ENCODE results near the gene DESI1. TPM values are rescaled to one million over a fixed set of nuclear protein-coding genes. Genes with fewer than 3 reads are reported as not detected.

Gene DESI1
- total and polyA plus RNA-seq, 4 donors, result 6.4 to 21.5 (median 16.5) TPM

- Histone ChIP-seq H3K4me1 (ENCODE audit: control insufficient read depth in 1 of 2, insufficient read depth in 2 of 2, low read length in 2 of 2) (no peaks in the 10 kb centered on the region), H3K27me3 (ENCODE audit: control insufficient read depth in 1 of 2, insufficient read depth in 2 of 2, low read length in 1 of 2) (no peaks in the 10 kb centered on the region), H3K4me3 (ENCODE audit: low read length in 2 of 2) (no peak overlapping the region), H3K36me3 (ENCODE audit: control insufficient read depth in 1 of 2, insufficient read depth in 2 of 2, low read length in 1 of 2) (peaks cover 23 to 24% of the 10 kb centered on the region in 2 donors), H3K9me3 (ENCODE audit: control insufficient read depth, low read length) (no peaks in the 10 kb centered on the region), H3K27ac (ENCODE audit: low read depth in 1 of 2, low read length in 2 of 2) (no peak overlapping the region)
- DNase-seq, result no peak
- intact Hi-C loops (cut with DNase I), result no loop called here
- ATAC-seq (ENCODE audit: low FRiP score), result no peak
- 84 to 88% methylated on average over 1 of the region's 1 CpG for WGBS, 2 donors
These were observed 39.1 kb upstream of the DESI1 start for GRCh38 chr22:41659941-41660340.

- DNase-seq (no peak), ATAC-seq (ENCODE audit: low FRiP score) (no peak)
- Histone ChIP-seq H3K9me3 (ENCODE audit: control insufficient read depth, low read length) (no peaks in the 10 kb centered on the region), H3K27me3 (ENCODE audit: control insufficient read depth in 1 of 2, insufficient read depth in 2 of 2, low read length in 1 of 2) (no peaks in the 10 kb centered on the region), H3K27ac (ENCODE audit: low read depth in 1 of 2, low read length in 2 of 2) (no peak overlapping the region), H3K4me1 (ENCODE audit: control insufficient read depth in 1 of 2, insufficient read depth in 2 of 2, low read length in 2 of 2) (no peaks in the 10 kb centered on the region), H3K36me3 (ENCODE audit: control insufficient read depth in 1 of 2, insufficient read depth in 2 of 2, low read length in 1 of 2) (peaks cover 23 to 26% of the 10 kb centered on the region in 2 donors), H3K4me3 (ENCODE audit: low read length in 2 of 2) (no peak overlapping the region)
- intact Hi-C loops (cut with DNase I), result no loop called here
- 92 to 94% methylated on average over 17 of the region's 17 CpGs for WGBS, 2 donors
These were observed 38.0 kb upstream of the DESI1 start for GRCh38 chr22:41658869-41659268.

DNA sequence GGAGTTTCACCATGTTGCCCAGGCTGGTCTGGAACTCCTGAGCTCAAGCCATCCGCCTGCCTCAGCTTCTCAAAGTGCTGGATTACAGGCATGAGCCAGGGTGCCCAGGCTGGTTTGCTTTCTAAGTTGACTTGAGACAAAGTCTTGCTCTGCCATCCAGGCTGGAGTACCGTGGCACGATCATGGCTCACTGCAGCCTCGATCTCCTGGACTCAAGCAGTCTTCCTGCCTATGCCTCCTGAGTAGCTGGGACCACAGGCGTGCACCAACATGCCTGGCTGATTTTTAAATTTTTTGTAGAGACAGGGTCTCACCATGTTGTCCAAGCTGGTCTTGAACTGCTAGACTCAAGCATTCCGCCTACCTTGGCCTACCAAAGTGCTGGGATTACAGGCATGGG is 36.9 kb upstream of the DESI1 start:
- no peaks in the 10 kb centered on the region for H3K9me3 ChIP-seq (ENCODE audit: control insufficient read depth, low read length)
- 96 to 97% methylated on average over 6 of the region's 6 CpGs for WGBS, 2 donors
- H3K36me3 ChIP-seq (ENCODE audit: control insufficient read depth in 1 of 2, insufficient read depth in 2 of 2, low read length in 1 of 2), result peaks cover 26 to 27% of the 10 kb centered on the region in 2 donors
- no peak overlapping the region for H3K4me3 ChIP-seq (ENCODE audit: low read length in 2 of 2)
- no peak for ATAC-seq (ENCODE audit: low FRiP score)
- no peaks in the 10 kb centered on the region for H3K27me3 ChIP-seq (ENCODE audit: control insufficient read depth in 1 of 2, insufficient read depth in 2 of 2, low read length in 1 of 2)
- H3K4me1 ChIP-seq (ENCODE audit: control insufficient read depth in 1 of 2, insufficient read depth in 2 of 2, low read length in 2 of 2), result no peaks in the 10 kb centered on the region
- DNase-seq, result peak in 1 of 2 donors; percentile 63
- intact Hi-C loops (cut with DNase I), result no loop called here
- H3K27ac ChIP-seq (ENCODE audit: low read depth in 1 of 2, low read length in 2 of 2), result no peak overlapping the region

DNA sequence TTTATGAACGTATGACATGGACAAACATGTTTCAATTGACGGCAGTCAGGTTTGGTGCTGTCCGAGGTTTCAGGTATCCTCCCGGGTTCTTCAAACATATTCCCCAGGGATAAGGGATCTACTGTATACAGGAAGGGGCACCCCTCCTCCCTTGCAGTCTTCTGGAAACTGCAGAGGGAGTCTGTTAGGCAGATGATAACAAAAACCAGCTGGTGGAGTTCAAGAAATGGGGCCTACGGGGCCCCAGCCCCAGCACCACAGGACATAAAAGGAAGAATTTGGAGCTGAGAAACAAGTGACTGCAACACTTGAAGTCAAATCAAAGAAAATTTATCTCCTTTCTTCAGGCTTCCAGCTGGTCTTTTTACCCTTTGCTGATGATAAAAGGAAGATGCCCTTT is 35.7 kb upstream of the DESI1 start:
- no peaks in the 10 kb centered on the region for H3K4me1 ChIP-seq (ENCODE audit: control insufficient read depth in 1 of 2, insufficient read depth in 2 of 2, low read length in 2 of 2)
- no peak overlapping the region for H3K27ac ChIP-seq (ENCODE audit: low read depth in 1 of 2, low read length in 2 of 2)
- intact Hi-C loops (cut with DNase I), result no loop called here
- H3K4me3 ChIP-seq (ENCODE audit: low read length in 2 of 2), result no peak overlapping the region
- no peaks in the 10 kb centered on the region for H3K9me3 ChIP-seq (ENCODE audit: control insufficient read depth, low read length)
- no peaks in the 10 kb centered on the region for H3K27me3 ChIP-seq (ENCODE audit: control insufficient read depth in 1 of 2, insufficient read depth in 2 of 2, low read length in 1 of 2)
- ATAC-seq (ENCODE audit: low FRiP score), result no peak
- DNase-seq, result no peak
- WGBS, 2 donors, result 64 to 67% methylated on average over 5 of the region's 5 CpGs
- peaks cover 27 to 29% of the 10 kb centered on the region in 2 donors for H3K36me3 ChIP-seq (ENCODE audit: control insufficient read depth in 1 of 2, insufficient read depth in 2 of 2, low read length in 1 of 2)

GRCh38 chr22:41654322-41654721 is 33.5 kb upstream of the DESI1 start:
- intact Hi-C loops (cut with DNase I), result no loop called here
- Histone ChIP-seq H3K9me3 (ENCODE audit: control insufficient read depth, low read length) (no peaks in the 10 kb centered on the region), H3K27ac (ENCODE audit: low read depth in 1 of 2, low read length in 2 of 2) (no peak overlapping the region), H3K36me3 (ENCODE audit: control insufficient read depth in 1 of 2, insufficient read depth in 2 of 2, low read length in 1 of 2) (peaks cover 16 to 31% of the 10 kb centered on the region in 2 donors), H3K4me3 (ENCODE audit: low read length in 2 of 2) (no peak overlapping the region), H3K27me3 (ENCODE audit: control insufficient read depth in 1 of 2, insufficient read depth in 2 of 2, low read length in 1 of 2) (no peaks in the 10 kb centered on the region), H3K4me1 (ENCODE audit: control insufficient read depth in 1 of 2, insufficient read depth in 2 of 2, low read length in 2 of 2) (no peaks in the 10 kb centered on the region)
- DNase-seq (no peak), ATAC-seq (ENCODE audit: low FRiP score) (no peak)
- WGBS, 2 donors, result 86 to 90% methylated on average over 3 of the region's 3 CpGs

DNA sequence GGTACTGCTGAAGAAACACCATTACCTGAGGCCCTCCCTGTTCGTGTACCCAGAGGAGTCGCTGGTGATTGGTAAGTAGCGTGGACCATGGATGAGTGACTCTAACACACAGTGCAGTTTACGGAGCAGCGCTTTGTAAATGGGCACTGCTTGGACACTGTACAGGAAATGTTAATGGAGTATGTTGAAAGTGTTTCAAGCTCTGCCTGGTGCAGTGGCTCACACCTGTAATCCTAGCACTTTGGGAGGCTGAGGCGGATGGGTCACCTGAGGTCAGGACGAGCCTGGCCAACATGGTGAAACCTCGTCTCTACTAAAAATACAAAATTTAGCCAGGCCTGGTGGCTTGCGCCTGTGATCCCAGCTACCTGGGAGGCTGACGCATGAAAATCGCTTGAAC is 30.0 kb upstream of the DESI1 start:
- intact Hi-C loops (cut with DNase I), result no loop called here
- DNase-seq (no peak), ATAC-seq (ENCODE audit: low FRiP score) (no peak)
- H3K9me3 ChIP-seq (ENCODE audit: control insufficient read depth, low read length), result no peaks in the 10 kb centered on the region
- no peak overlapping the region for H3K4me3 ChIP-seq (ENCODE audit: low read length in 2 of 2)
- no peak overlapping the region for H3K27ac ChIP-seq (ENCODE audit: low read depth in 1 of 2, low read length in 2 of 2)
- WGBS, 2 donors, result 87 to 91% methylated on average over 11 of the region's 11 CpGs
- H3K27me3 ChIP-seq (ENCODE audit: control insufficient read depth in 1 of 2, insufficient read depth in 2 of 2, low read length in 1 of 2), result no peaks in the 10 kb centered on the region
- H3K36me3 ChIP-seq (ENCODE audit: control insufficient read depth in 1 of 2, insufficient read depth in 2 of 2, low read length in 1 of 2), result peaks cover 4 to 27% of the 10 kb centered on the region in 2 donors
- H3K4me1 ChIP-seq (ENCODE audit: control insufficient read depth in 1 of 2, insufficient read depth in 2 of 2, low read length in 2 of 2), result no peaks in the 10 kb centered on the region

GRCh38 chr22:41650229-41650628 is 29.4 kb upstream of the DESI1 start:
- H3K27ac ChIP-seq (ENCODE audit: low read depth in 1 of 2, low read length in 2 of 2), result no peak overlapping the region
- no peaks in the 10 kb centered on the region for H3K27me3 ChIP-seq (ENCODE audit: control insufficient read depth in 1 of 2, insufficient read depth in 2 of 2, low read length in 1 of 2)
- DNase-seq (no peak), ATAC-seq (ENCODE audit: low FRiP score) (no peak)
- H3K36me3 ChIP-seq (ENCODE audit: control insufficient read depth in 1 of 2, insufficient read depth in 2 of 2, low read length in 1 of 2), result peaks cover 4 to 25% of the 10 kb centered on the region in 2 donors
- 83 to 96% methylated on average over 1 of the region's 1 CpG for WGBS, 2 donors
- H3K4me3 ChIP-seq (ENCODE audit: low read length in 2 of 2), result no peak overlapping the region
- H3K4me1 ChIP-seq (ENCODE audit: control insufficient read depth in 1 of 2, insufficient read depth in 2 of 2, low read length in 2 of 2), result no peaks in the 10 kb centered on the region
- H3K9me3 ChIP-seq (ENCODE audit: control insufficient read depth, low read length), result no peaks in the 10 kb centered on the region
- intact Hi-C loops (cut with DNase I), result no loop called here

DNA sequence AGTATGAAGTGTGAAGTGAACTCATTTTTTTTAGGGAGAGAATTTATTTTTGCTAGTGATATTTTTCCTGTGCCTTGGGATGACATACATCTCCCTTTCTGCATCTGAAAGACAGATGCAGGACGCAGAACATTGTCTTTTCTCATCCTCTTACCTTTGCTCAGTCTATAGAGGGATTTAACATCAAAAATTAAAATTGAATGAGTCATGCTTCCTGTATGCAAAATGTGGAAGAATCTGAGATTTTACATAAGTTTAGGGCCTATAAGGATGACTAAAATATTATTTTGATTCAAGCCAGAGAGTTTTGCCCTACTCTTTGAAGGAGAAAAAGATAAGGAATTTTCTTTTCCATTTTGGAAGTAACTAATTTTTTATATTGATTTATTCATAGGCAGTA is 27.6 kb upstream of the DESI1 start:
- DNase-seq (no peak), ATAC-seq (ENCODE audit: low FRiP score) (no peak)
- H3K9me3 ChIP-seq (ENCODE audit: control insufficient read depth, low read length), result no peaks in the 10 kb centered on the region
- 90 to 96% methylated on average over 1 of the region's 1 CpG for WGBS, 2 donors
- H3K4me3 ChIP-seq (ENCODE audit: low read length in 2 of 2), result no peak overlapping the region
- no peaks in the 10 kb centered on the region for H3K4me1 ChIP-seq (ENCODE audit: control insufficient read depth in 1 of 2, insufficient read depth in 2 of 2, low read length in 2 of 2)
- no peak overlapping the region for H3K27ac ChIP-seq (ENCODE audit: low read depth in 1 of 2, low read length in 2 of 2)
- peaks cover 0 to 15% of the 10 kb centered on the region in 2 donors for H3K36me3 ChIP-seq (ENCODE audit: control insufficient read depth in 1 of 2, insufficient read depth in 2 of 2, low read length in 1 of 2)
- no peaks in the 10 kb centered on the region for H3K27me3 ChIP-seq (ENCODE audit: control insufficient read depth in 1 of 2, insufficient read depth in 2 of 2, low read length in 1 of 2)
- intact Hi-C loops (cut with DNase I), result no loop called here

DNA sequence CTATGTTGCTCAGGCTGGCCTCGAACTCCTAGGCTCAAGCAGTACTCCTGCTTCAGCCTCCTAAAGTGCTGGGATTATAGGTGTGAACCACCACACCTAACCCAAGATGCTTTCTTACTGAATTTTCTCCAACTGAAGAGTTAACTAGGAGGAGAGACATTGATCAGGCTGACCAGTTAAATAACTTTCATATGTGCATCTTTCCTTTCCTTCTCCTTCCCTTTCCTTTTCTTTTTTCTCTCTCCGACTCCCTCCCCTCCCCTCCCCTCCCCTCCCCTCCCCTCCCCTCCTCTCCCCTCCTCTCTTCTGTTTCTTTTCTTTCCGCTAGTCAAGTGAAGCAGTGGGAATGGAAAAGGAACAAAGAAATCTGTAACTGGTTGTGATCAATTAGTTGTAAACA is 26.9 kb upstream of the DESI1 start:
- H3K36me3 ChIP-seq (ENCODE audit: control insufficient read depth in 1 of 2, insufficient read depth in 2 of 2, low read length in 1 of 2), result peaks cover under 1 to 13% of the 10 kb centered on the region in 2 donors
- no peaks in the 10 kb centered on the region for H3K27me3 ChIP-seq (ENCODE audit: control insufficient read depth in 1 of 2, insufficient read depth in 2 of 2, low read length in 1 of 2)
- 70 to 81% methylated on average over 2 to 3 of the region's 3 CpGs for WGBS, 2 donors
- H3K9me3 ChIP-seq (ENCODE audit: control insufficient read depth, low read length), result no peaks in the 10 kb centered on the region
- H3K4me1 ChIP-seq (ENCODE audit: control insufficient read depth in 1 of 2, insufficient read depth in 2 of 2, low read length in 2 of 2), result no peaks in the 10 kb centered on the region
- no peak overlapping the region for H3K27ac ChIP-seq (ENCODE audit: low read depth in 1 of 2, low read length in 2 of 2)
- DNase-seq (no peak), ATAC-seq (ENCODE audit: low FRiP score) (no peak)
- H3K4me3 ChIP-seq (ENCODE audit: low read length in 2 of 2), result no peak overlapping the region
- intact Hi-C loops (cut with DNase I), result no loop called here
